NOMO-1 (cell line): Measurements from ENCODE around the gene TMEM203.

Source experiments
- DNase-seq, 2 experiments: peaks; one replicate each; lab custom pipeline; 2025; ENCODE audit not compliant: unreplicated experiment in 2 of 2; lab: John Stamatoyannopoulos, UW

The TMEM203 gene

GRCh38 chr9:137198051-137198901 lies 7.2 kb downstream of the TMEM203 start:
- no peak for DNase-seq

GRCh38 chr9:137195525-137196220 lies 9.8 kb downstream of the TMEM203 start:
- no peak for DNase-seq

- no peak for DNase-seq
These were observed 10.5 kb downstream of the TMEM203 start for GRCh38 chr9:137194909-137195308.

- DNase-seq, result no peak
These were observed 11.1 kb downstream of the TMEM203 start for GRCh38 chr9:137194388-137194787.

GRCh38 chr9:137193771-137194170 lies 11.7 kb downstream of the TMEM203 start:
- no peak for DNase-seq

GRCh38 chr9:137192859-137193258 lies 12.6 kb downstream of the TMEM203 start:
- DNase-seq, result no peak

GRCh38 chr9:137192448-137192780 lies 13.0 kb downstream of the TMEM203 start:
- DNase-seq, result no peak

GRCh38 chr9:137191691-137192447 lies 13.6 kb downstream of the TMEM203 start:
- DNase-seq, result no peak

GRCh38 chr9:137191245-137191644 lies 14.2 kb downstream of the TMEM203 start:
- DNase-seq, result no peak

GRCh38 chr9:137190315-137190856 lies 15.1 kb downstream of the TMEM203 start:
- no peak for DNase-seq

GRCh38 chr9:137189297-137190295 lies 15.9 kb downstream of the TMEM203 start:
- DNase-seq, result no peak

- DNase-seq, result peak; percentile 93 to 96
These were observed 16.8 kb downstream of the TMEM203 start, which contains the start of the genes ANAPC2 and SSNA1 for GRCh38 chr9:137188490-137189296. Gene ANAPC2, minus strand, starts transcription at chr9:137188560. Its CDS starts 28 bp downstream, at chr9:137188532. Gene SSNA1, plus strand, starts transcription at chr9:137188676. Its CDS starts 51 bp downstream, at chr9:137188727.

- no peak for DNase-seq
These were observed 17.4 kb downstream of the TMEM203 start for GRCh38 chr9:137188086-137188489.

- no peak for DNase-seq
These were observed 18.1 kb downstream of the TMEM203 start for GRCh38 chr9:137187386-137187785.

GRCh38 chr9:137186385-137186784 lies 19.1 kb downstream of the TMEM203 start:
- DNase-seq, result no peak

GRCh38 chr9:137185921-137186320 lies 19.5 kb downstream of the TMEM203 start:
- DNase-seq, result no peak

- DNase-seq, result no peak
These were observed 20.4 kb downstream of the TMEM203 start for GRCh38 chr9:137184881-137185660.

GRCh38 chr9:137183980-137184595 lies 21.4 kb downstream of the TMEM203 start:
- no peak for DNase-seq
